Gastrocnemius medialis (tissue), 4 donors: ENCODE measurements around the gene SETBP1. TPM values are rescaled to one million over a fixed set of nuclear protein-coding genes. Genes with fewer than 3 reads are reported as not detected.

Experiments used
- ATAC-seq, 2 donors: fragments of 150-250 bp; one replicate each; pipeline ENCODE4 v1.9.1; 2016
- DNase-seq, 2 donors: peaks; one replicate each; pipeline ENCODE4 v3.0.0-alpha.2; 2019
- H3K27ac ChIP-seq, 4 donors: fragments of 200-600 bp; sonication (generic); 1 replicate in 1 of 4; 2 replicates in 3 of 4; pipeline ENCODE4 v1.5.1; 2016 to 2018; ENCODE audit warnings: mild to moderate bottlenecking in 2 of 4, moderate library complexity in 1 of 4
- H3K27me3 ChIP-seq, 3 donors: fragments of 200-600 bp; sonication (generic) in 2 of 3; 1 replicate in 1 of 3; 2 replicates in 2 of 3; pipeline versions ENCODE4 v1.5.1 to v1.6.0; 2016 to 2019; ENCODE audit warnings: mild to moderate bottlenecking in 1 of 3, moderate library complexity in 1 of 3
- H3K36me3 ChIP-seq, 2 donors: fragments of 200-600 bp; sonication (generic) in 1 of 2; one replicate each; pipeline ENCODE4 v1.5.1; 2017 to 2018
- H3K4me1 ChIP-seq, 2 donors: fragments of 200-600 bp; sonication (generic) in 1 of 2; one replicate each; pipeline ENCODE4 v1.5.1; 2016 to 2017; ENCODE audit warnings: mild to moderate bottlenecking in 2 of 2
- H3K4me3 ChIP-seq, 4 donors: fragments of 200-600 bp; sonication (generic) in 3 of 4; 1 replicate in 1 of 4; 2 replicates in 3 of 4; pipeline ENCODE4 v1.5.1; 2016 to 2019; ENCODE audit warnings: mild to moderate bottlenecking in 2 of 4
- H3K9me3 ChIP-seq, 3 donors: fragments of 200-600 bp; sonication (generic) in 2 of 3; 1 replicate in 1 of 3; 2 replicates in 2 of 3; pipeline ENCODE4 v1.5.1; 2016 to 2019
- CTCF ChIP-seq, 5 experiments: fragments of 450-650 bp in 3 of 5; fragments of 200-600 bp in 2 of 5; sonication (generic) in 2 of 5; IDR thresholded peaks in 4 of 5; conservative IDR thresholded peaks in 1 of 5; 1 replicate in 4 of 5; 2 replicates in 1 of 5; pipeline ENCODE4 v1.5.1; 2016 to 2019; ENCODE audit warnings: antibody characterized with exemption in 5 of 5, mild to moderate bottlenecking in 3 of 5, moderate library complexity in 3 of 5
- POLR2A ChIP-seq, 2 donors: fragments of 450-650 bp; IDR thresholded peaks; one replicate each; pipeline ENCODE4 v1.6.1; 2017; ENCODE audit warnings: antibody characterized with exemption in 2 of 2, mild to moderate bottlenecking in 2 of 2, moderate library complexity in 2 of 2
- in situ Hi-C, 4 donors: fragments of 200-750 bp; cut with MboI; loops; one replicate each; pipeline versions ENCODE4 v1.15.0 to v1.8.0; 2017; ENCODE audit warnings: low sequenced_read_pairs in 4 of 4
- intact Hi-C: fragments of 100-400 bp; cut with DNase I; formaldehyde crosslinking; loops from one replicate; pipeline ENCODE4 v1.15.1; 2023; ENCODE audit warnings: low total_unique reads
- total RNA-seq, 4 donors: library from RNA; depleted of rRNA; stranded (reverse); fragments of >200 nt; gene quantifications; one replicate each; pipeline versions ENCODE4 v1.1.0 to v1.2.3, GENCODE V29; 2016

SETBP1 gene
- total RNA-seq, 4 donors from 2014 or later: 9.2 to 20.0 (median 15.3) TPM

- Histone ChIP-seq H3K9me3 (no peaks in the 10 kb centered on the region), H3K27me3 (no peaks in the 10 kb centered on the region), H3K4me1 (peaks cover 47 to 70% of the 10 kb centered on the region in 2 donors), H3K27ac (peak overlapping the region; percentile 45 to 74 (median 48)), H3K4me3 (no peak overlapping the region), H3K36me3 (no peaks in the 10 kb centered on the region)
- ATAC-seq: peak; percentile 75 to 81
- TF ChIP-seq POLR2A (IDR thresholded peaks at IDR 0.05) (no peak), CTCF (IDR thresholded peaks at IDR 0.05 in 4 of 5, conservative IDR thresholded peaks at IDR 0.05 in 1 of 5) (no peak)
- intact Hi-C loops (no loop called here), in situ Hi-C loops (loop anchor here in 1 of 4 donors (25.0 kb wide), 1 partner anchor 472 kb away; no protein-coding TSS in a partner anchor)
- no peak for DNase-seq
These were observed 235.0 kb downstream of the SETBP1 start for GRCh38 chr18:44915661-44916060.

- intact Hi-C loops: no loop called here
- no peak for ATAC-seq
These were observed 235.9 kb downstream of the SETBP1 start for GRCh38 chr18:44916429-44917207.

GRCh38 chr18:44917216-44918141 is 236.8 kb downstream of the SETBP1 start:
- H3K27ac ChIP-seq: peak overlapping the region; percentile 4 to 74 (median 30)
- peaks cover 44 to 62% of the 10 kb centered on the region in 2 donors for H3K4me1 ChIP-seq
- H3K9me3 ChIP-seq: no peaks in the 10 kb centered on the region
- intact Hi-C loops (no loop called here), in situ Hi-C loops (loop anchor here in 1 of 4 donors (25.0 kb wide), 1 partner anchor 470 kb away; no protein-coding TSS in a partner anchor)
- TF ChIP-seq POLR2A (IDR thresholded peaks at IDR 0.05) (no peak), CTCF (IDR thresholded peaks at IDR 0.05 in 4 of 5, conservative IDR thresholded peaks at IDR 0.05 in 1 of 5) (no peak)
- H3K27me3 ChIP-seq: no peaks in the 10 kb centered on the region
- no peak overlapping the region for H3K4me3 ChIP-seq
- no peaks in the 10 kb centered on the region for H3K36me3 ChIP-seq
- DNase-seq (no peak), ATAC-seq (peak; percentile 37 to 50)

More at GRCh38 chr18:44916429-44917207, 235.9 kb downstream of the SETBP1 start:
- Histone ChIP-seq H3K4me1 (peaks cover 45 to 66% of the 10 kb centered on the region in 2 donors), H3K4me3 (no peak overlapping the region), H3K27me3 (no peaks in the 10 kb centered on the region), H3K27ac (peak overlapping the region; percentile 36 to 74 (median 48)), H3K36me3 (no peaks in the 10 kb centered on the region), H3K9me3 (no peaks in the 10 kb centered on the region)
- TF ChIP-seq CTCF (IDR thresholded peaks at IDR 0.05 in 4 of 5, conservative IDR thresholded peaks at IDR 0.05 in 1 of 5): no peak
- no peak for TF ChIP-seq POLR2A (IDR thresholded peaks at IDR 0.05)
- DNase-seq: no peak
- in situ Hi-C loops: loop anchor here in 1 of 4 donors (25.0 kb wide), 1 partner anchor 471 kb away; no protein-coding TSS in a partner anchor

- no peaks in the 10 kb centered on the region for H3K27me3 ChIP-seq
- in situ Hi-C loops (loop anchor here in 1 of 4 donors (25.0 kb wide), 1 partner anchor 469 kb away; no protein-coding TSS in a partner anchor), intact Hi-C loops (no loop called here)
- H3K27ac ChIP-seq: peak overlapping the region in 2 of 4 donors; percentile 48 to 74
- DNase-seq: no peak
- H3K36me3 ChIP-seq: no peaks in the 10 kb centered on the region
- no peak overlapping the region for H3K4me3 ChIP-seq
- H3K9me3 ChIP-seq: no peaks in the 10 kb centered on the region
- TF ChIP-seq POLR2A (IDR thresholded peaks at IDR 0.05): no peak
- no peak for TF ChIP-seq CTCF (IDR thresholded peaks at IDR 0.05 in 4 of 5, conservative IDR thresholded peaks at IDR 0.05 in 1 of 5)
- peak in 1 of 2 donors; percentile 17 for ATAC-seq
- H3K4me1 ChIP-seq: peaks cover 44 to 60% of the 10 kb centered on the region in 2 donors
These were observed 237.4 kb downstream of the SETBP1 start for GRCh38 chr18:44918142-44918476.
